ENCODE measurements around the gene NLRP9.

DNA sequence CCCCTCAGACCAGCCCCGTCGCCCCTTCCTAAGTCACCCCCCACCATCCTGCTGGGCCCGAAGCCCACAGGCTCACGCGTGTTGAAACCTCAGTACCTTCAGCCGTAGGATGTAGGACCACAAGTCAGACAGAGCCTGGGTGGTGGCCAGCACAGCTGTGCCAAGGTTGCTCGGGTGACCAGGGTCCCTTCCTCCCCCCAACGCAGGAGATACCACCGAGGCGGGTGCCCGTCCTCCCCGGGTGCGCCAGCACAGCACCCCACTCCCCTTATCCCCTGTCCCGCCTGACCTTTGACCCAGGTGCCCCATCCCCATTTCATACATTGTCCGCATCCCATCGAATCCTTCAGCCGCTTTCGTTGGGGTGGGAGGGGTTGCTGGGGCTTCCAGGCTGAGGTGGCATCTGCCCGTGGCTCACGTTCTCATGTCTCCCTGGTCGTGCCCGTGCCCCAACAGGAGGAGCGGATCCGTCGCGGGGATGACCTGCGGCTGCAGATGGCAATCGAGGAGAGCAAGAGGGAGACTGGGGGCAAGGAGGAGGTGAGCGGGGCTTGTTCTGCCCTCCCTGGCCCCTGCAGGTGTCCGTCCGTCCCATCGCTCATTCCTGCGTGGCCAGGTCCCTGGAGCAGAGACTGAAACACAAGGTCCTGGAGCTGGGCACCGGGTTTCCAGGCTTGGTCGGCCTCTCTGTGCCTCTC lies 48.6 kb downstream of the NLRP9 start:
- TF ChIP-seq EZH2 (IDR thresholded peaks at IDR 0.05; ENCODE audit: low read depth): no peak
- TF ChIP-seq, protein P1, sequence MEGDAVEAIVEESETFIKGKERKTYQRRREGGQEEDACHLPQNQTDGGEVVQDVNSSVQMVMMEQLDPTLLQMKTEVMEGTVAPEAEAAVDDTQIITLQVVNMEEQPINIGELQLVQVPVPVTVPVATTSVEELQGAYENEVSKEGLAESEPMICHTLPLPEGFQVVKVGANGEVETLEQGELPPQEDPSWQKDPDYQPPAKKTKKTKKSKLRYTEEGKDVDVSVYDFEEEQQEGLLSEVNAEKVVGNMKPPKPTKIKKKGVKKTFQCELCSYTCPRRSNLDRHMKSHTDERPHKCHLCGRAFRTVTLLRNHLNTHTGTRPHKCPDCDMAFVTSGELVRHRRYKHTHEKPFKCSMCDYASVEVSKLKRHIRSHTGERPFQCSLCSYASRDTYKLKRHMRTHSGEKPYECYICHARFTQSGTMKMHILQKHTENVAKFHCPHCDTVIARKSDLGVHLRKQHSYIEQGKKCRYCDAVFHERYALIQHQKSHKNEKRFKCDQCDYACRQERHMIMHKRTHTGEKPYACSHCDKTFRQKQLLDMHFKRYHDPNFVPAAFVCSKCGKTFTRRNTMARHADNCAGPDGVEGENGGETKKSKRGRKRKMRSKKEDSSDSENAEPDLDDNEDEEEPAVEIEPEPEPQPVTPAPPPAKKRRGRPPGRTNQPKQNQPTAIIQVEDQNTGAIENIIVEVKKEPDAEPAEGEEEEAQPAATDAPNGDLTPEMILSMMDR (conservative IDR thresholded peaks at IDR 0.05): no peak

Measured in PC-9 (cell line).